Thoracic aorta (tissue), 2 donors: ENCODE measurements around the gene ENPP6. TPM values are rescaled to one million over a fixed set of nuclear protein-coding genes. Genes with fewer than 3 reads are reported as not detected.

Source experiments
- ATAC-seq: fragments of 150-250 bp; one replicate; pipeline ENCODE4 v1.8.0; 2017; ENCODE audit warnings: low read depth; ENCODE audit not compliant: insufficient number of reproducible peaks, low FRiP score
- DNase-seq: peaks from one replicate; pipeline ENCODE4 v3.0.0-alpha.2; 2020; ENCODE audit warnings: low spot score
- H3K27ac ChIP-seq, 2 donors: fragments of 200-600 bp; sonication (generic); 1 replicate in 1 of 2; 2 replicates in 1 of 2; pipeline ENCODE4 v1.5.1; 2016; ENCODE audit warnings: mild to moderate bottlenecking in 2 of 2, moderate library complexity in 2 of 2
- H3K27me3 ChIP-seq: fragments of 200-600 bp; sonication (generic); replicated peaks from 2 replicates; pipeline ENCODE4 v1.6.0; 2016; ENCODE audit warnings: mild to moderate bottlenecking; ENCODE audit not compliant: insufficient read depth
- H3K36me3 ChIP-seq: fragments of 200-600 bp; sonication (generic); one replicate; pipeline ENCODE4 v1.5.1; 2016
- H3K4me1 ChIP-seq, 2 donors: fragments of 200-600 bp; sonication (generic); 1 replicate in 1 of 2; 2 replicates in 1 of 2; pipeline versions ENCODE4 v1.5.1 to v1.6.0; 2016; ENCODE audit warnings: low read depth in 2 of 2, mild to moderate bottlenecking in 1 of 2; ENCODE audit not compliant: control insufficient read depth in 1 of 2
- H3K4me3 ChIP-seq: fragments of 200-600 bp; sonication (generic); 2 replicates; pipeline ENCODE4 v1.5.1; 2016; ENCODE audit warnings: mild to moderate bottlenecking
- H3K9me3 ChIP-seq: fragments of 200-600 bp; sonication (generic); 2 replicates; pipeline ENCODE4 v1.5.1; 2016
- total RNA-seq, 2 donors: library from RNA; depleted of rRNA; stranded (reverse); fragments of >200 nt; gene quantifications; one replicate each; pipeline versions ENCODE4 v1.1.0 to v1.2.3, GENCODE V29; 2016
- TF ChIP-seq, protein P1 (sequence below): fragments of 200-600 bp; sonication (generic); IDR thresholded peaks from one replicate; pipeline ENCODE4 v1.5.1; 2019; ENCODE audit warnings: antibody characterized with exemption

Gene ENPP6
- total RNA-seq, 2 donors from 2014 or later, result 0.27 to 2.0 TPM

DNA sequence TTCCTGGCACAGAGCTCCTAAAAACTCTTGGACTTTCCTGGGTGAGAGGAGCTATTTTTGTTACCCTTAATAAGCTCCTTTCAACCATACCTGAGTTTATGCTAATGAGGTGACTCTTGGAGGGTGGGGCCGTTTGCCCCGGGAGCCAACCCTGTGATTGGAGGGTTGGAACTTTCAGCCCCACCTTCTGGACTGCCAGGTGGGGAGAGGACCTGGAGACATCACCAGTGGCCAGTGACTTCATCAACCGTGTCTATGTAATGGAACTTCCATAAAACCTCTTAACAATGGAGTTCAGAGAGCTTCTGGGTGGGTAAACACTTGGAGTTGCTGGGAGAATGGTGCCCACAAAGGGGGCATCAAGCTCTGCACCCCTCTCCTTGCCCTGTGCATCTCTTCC, 17.9 kb upstream of the ENPP6 start:
- H3K27ac ChIP-seq, result no peak overlapping the region
- no peak for ATAC-seq
- H3K4me3 ChIP-seq, result no peak overlapping the region
- TF ChIP-seq, protein P1, sequence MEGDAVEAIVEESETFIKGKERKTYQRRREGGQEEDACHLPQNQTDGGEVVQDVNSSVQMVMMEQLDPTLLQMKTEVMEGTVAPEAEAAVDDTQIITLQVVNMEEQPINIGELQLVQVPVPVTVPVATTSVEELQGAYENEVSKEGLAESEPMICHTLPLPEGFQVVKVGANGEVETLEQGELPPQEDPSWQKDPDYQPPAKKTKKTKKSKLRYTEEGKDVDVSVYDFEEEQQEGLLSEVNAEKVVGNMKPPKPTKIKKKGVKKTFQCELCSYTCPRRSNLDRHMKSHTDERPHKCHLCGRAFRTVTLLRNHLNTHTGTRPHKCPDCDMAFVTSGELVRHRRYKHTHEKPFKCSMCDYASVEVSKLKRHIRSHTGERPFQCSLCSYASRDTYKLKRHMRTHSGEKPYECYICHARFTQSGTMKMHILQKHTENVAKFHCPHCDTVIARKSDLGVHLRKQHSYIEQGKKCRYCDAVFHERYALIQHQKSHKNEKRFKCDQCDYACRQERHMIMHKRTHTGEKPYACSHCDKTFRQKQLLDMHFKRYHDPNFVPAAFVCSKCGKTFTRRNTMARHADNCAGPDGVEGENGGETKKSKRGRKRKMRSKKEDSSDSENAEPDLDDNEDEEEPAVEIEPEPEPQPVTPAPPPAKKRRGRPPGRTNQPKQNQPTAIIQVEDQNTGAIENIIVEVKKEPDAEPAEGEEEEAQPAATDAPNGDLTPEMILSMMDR, result no peak
- H3K9me3 ChIP-seq, result no peaks in the 10 kb centered on the region
- no peak for DNase-seq
- no peaks in the 10 kb centered on the region for H3K4me1 ChIP-seq
- no peaks in the 10 kb centered on the region for H3K27me3 ChIP-seq
- no peaks in the 10 kb centered on the region for H3K36me3 ChIP-seq

DNA sequence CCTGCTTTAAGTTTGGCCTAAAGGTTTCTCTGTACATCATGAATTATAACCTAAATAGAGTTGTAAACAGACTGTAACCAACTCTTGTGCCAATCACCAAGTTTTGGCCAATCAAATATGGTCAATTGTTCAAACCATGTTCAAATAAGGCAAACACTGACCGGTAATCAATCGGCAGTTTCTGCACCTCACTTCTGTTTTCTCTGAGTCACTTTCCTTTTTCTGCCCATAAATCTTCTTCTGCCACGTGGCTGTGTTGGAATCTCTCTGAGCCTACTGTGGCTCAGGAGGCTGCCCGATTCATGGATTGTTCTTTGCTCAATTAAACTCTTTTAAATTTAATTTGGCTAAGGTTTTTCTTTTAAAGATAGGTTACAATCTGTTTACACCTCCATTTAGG, 16.5 kb upstream of the ENPP6 start:
- DNase-seq, result no peak
- Histone ChIP-seq H3K9me3 (no peaks in the 10 kb centered on the region), H3K36me3 (no peaks in the 10 kb centered on the region), H3K27ac (no peak overlapping the region), H3K4me3 (no peak overlapping the region), H3K27me3 (no peaks in the 10 kb centered on the region), H3K4me1 (no peaks in the 10 kb centered on the region)
- TF ChIP-seq, protein P1, result no peak
- ATAC-seq, result no peak

DNA sequence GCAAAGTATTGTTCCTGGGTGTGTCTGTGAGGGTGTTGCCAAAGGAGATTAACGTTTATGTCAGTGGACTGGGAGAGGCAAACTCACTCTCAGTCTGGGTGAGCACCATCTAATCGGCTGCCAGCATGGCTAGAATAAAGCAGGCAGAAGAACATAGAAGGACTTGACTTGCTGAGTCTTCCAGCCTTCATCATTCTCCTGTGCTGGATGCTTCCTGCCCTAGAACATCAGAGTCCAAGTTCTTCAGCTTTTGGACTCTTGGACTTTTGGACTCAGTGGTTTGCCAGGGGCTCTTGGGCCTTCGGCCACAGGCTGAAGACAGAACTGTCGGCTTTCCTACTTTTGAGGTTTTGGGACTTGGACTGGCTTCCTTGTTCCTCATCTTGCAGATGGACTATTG, 15.3 kb upstream of the ENPP6 start:
- ATAC-seq (no peak), DNase-seq (no peak)
- no peak overlapping the region for H3K27ac ChIP-seq
- no peaks in the 10 kb centered on the region for H3K9me3 ChIP-seq
- H3K4me1 ChIP-seq, result no peaks in the 10 kb centered on the region
- TF ChIP-seq, protein P1, result no peak
- H3K36me3 ChIP-seq, result no peaks in the 10 kb centered on the region
- no peaks in the 10 kb centered on the region for H3K27me3 ChIP-seq
- H3K4me3 ChIP-seq, result no peak overlapping the region

DNA sequence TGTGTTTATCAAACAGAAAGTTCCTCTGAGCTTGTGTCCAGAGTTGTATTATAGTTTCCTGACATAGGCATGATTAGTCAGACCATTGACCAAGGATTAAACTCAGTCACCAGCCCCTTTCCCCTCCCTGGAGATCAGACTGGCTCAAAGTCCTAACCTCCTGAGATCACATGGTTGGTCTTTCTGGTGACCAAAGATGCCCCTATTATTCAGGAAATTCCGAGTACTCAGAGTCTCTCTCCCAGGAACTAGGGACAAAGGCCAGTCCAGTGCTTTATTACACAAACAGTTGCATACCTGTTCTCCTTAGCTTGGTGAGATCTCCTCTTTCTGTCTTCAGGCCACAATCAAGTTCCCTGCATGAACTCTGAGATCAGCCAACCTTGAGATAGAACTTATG, 14.5 kb upstream of the ENPP6 start:
- Histone ChIP-seq H3K9me3 (no peaks in the 10 kb centered on the region), H3K4me3 (no peak overlapping the region), H3K27me3 (no peaks in the 10 kb centered on the region), H3K27ac (no peak overlapping the region), H3K36me3 (no peaks in the 10 kb centered on the region), H3K4me1 (no peaks in the 10 kb centered on the region)
- DNase-seq (no peak), ATAC-seq (no peak)
- TF ChIP-seq, protein P1, result no peak

DNA sequence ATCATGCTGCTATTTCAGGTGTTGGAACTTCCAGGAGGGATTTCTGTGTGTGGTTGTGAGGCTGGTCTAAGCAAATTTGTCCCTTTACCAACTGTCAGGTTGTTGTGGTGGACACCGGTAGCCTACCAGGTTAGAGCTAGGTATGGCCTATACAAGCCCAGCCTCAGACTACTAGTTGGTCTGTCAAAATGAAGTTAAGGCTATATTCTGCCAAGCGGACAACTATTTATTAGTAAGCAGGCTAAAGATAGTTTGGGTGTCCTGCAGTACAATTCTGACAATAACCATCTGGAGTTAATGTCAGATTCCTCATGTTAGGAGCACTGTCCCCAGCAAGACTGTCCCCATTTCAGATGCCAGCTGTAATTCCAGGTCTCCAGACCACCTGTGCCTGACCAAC, 13.9 kb upstream of the ENPP6 start:
- TF ChIP-seq, protein P1, result no peak
- Histone ChIP-seq H3K27ac (no peak overlapping the region), H3K27me3 (no peaks in the 10 kb centered on the region), H3K9me3 (no peaks in the 10 kb centered on the region), H3K4me1 (no peaks in the 10 kb centered on the region), H3K36me3 (no peaks in the 10 kb centered on the region), H3K4me3 (no peak overlapping the region)
- DNase-seq, result no peak
- ATAC-seq, result no peak
